Measurements from ENCODE around the gene CROCC.

- no peak for TF ChIP-seq CTCF (conservative IDR thresholded peaks at IDR 0.05; ENCODE audit: low read depth in 2 of 2)
- TF ChIP-seq EZH2 (IDR thresholded peaks at IDR 0.05; ENCODE audit: low read depth, unreplicated experiment), result no peak
- TF ChIP-seq CREB1 (CRISPR knock-in tag; IDR thresholded peaks at IDR 0.05; ENCODE audit: low read depth), result no peak
- no peak for TF ChIP-seq POLR2AphosphoS5 (IDR thresholded peaks at IDR 0.05; ENCODE audit: low read depth)
- no peak for TF ChIP-seq EZH2phosphoT487 (IDR thresholded peaks at IDR 0.05; ENCODE audit: unreplicated experiment)
- TF ChIP-seq NANOG (IDR thresholded peaks at IDR 0.05; ENCODE audit: borderline replicate concordance), result no peak
- TF ChIP-seq REST (IDR thresholded peaks at IDR 0.05; ENCODE audit: unreplicated experiment), result no peak
- TF ChIP-seq ZNF331 (CRISPR knock-in tag; IDR thresholded peaks at IDR 0.05; ENCODE audit: low read depth), result no peak
- TF ChIP-seq JUNB (IDR thresholded peaks at IDR 0.05; ENCODE audit: unreplicated experiment), result no peak
These were observed 61.9 kb downstream of the CROCC start for GRCh38 chr1:16983649-16984048.
